GM19467 (cell line): ENCODE data around the gene DEAF1.
"Not testable (repeated sequence)": the region's sequence is repeated elsewhere in the genome, so short reads cannot be mapped to it uniquely, and the experiment has no call there.

ENCODE experiments used
- ATAC-seq: cut with Tn5 transposase; IDR thresholded peaks from one replicate; pipeline ENCODE4 v1.9.1; 2021; ENCODE audit warnings: mild to moderate bottlenecking, moderate library complexity; ENCODE audit not compliant: unreplicated experiment

The DEAF1 gene

GRCh38 chr11:702462-703461, 7.7 kb upstream of the DEAF1 start:
- ATAC-seq: no peak

DNA sequence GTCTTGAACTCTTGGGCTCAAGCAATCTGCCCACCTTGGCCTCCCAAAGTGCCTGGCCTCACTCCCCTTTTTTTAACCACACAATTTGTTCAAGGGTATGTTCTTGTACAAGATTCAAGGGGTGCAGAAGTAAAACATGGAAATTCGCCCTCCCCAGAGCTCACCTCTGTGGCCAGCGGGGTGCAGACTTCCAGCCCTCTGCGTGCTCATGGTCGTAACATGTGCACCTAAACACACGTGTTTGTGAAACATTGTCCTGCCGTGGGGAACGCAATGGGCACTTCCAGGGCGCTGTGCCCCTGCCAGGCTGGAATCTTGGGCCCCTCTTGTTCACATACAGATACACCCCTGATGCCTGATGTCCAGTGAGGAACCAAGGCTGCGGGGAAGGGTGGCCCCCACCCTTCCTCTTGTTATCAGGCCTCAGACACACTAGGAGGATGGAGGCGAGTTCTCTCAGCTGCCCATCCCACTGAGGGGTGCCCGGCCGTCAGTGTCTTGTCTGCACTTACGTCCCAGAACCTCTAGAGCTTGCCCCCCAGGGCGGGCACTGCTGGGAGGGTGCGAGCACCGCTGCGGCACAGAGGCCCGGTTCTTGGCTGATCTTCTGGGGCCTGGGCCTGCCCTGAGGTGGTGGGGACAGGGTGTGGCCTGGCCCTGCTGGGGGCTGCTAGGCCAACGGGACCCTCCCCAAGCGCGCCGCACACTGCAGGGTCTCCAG, 6.9 kb upstream of the DEAF1 start:
- no peak for ATAC-seq

GRCh38 chr11:699753-700152, 4.7 kb upstream of the DEAF1 start:
- ATAC-seq: no peak

DNA sequence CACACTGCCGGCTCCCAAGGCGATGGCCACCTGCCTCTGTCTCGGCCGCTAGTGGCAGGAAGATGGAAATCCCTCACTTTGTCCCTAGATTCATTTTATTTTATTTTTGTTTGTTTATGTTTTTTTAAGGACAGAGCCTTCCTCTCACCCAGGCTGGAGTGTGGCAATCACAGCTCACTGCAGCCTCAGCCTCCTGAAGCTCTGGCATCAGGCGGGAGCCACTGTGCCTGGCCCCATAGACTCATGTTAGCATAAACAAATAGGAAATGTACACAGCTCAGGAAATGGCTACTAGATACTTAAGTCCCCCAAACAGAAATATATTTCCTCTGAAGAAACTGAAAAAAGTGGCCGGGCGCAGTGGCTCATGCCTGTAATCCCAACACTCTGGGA, 4.1 kb upstream of the DEAF1 start:
- ATAC-seq: no peak

- no peak for ATAC-seq
Observed at GRCh38 chr11:698493-699115, 3.6 kb upstream of the DEAF1 start.

GRCh38 chr11:697811-698311, 2.8 kb upstream of the DEAF1 start:
- ATAC-seq: no peak

DNA sequence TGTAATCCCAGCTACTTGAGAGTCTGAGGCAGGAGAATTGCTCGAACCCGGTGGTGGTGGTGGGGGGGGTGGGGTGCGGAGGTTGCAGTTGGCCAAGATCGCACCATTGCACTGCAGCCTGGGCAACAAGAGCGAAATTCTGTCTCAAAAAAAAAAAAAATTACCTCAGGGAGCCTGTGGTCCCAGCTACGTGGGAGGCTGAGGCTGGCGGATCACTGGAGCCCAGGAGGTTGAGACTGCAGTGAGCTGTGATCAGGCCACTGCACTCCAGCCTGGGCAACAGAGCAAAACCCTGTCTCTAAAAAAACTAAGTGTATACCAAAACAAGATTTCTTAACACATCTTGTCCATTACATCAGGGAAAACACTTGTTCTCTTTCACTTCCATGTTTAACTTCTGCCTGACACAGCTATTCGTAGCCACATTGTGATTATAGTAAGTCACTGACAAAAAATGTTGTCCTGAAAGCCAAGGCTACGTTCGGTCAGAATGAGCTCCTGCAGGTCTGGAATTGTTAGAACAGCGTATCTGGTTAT, 2.0 kb upstream of the DEAF1 start:
- no peak for ATAC-seq

GRCh38 chr11:695538-696248, 671 bp upstream of the DEAF1 start, which contains the start of gene TMEM80:
Gene TMEM80 (plus strand): TSS chr11:695816. CDS start chr11:695828, 12 bp downstream.
- peak; percentile 62 for ATAC-seq

DNA sequence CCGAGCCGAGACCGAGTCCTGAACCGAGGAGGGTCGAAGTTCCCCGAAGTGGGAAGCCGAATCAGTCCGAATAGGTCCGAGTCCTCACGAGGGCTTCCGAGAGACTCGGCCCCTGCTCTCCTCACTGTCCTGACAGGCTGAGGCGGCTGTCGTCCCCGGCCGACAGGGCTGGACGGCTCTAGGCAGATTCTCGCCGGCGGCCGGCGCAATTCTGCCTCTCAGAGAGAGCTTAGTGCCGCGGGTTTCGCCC, 191 bp upstream of the DEAF1 start:
- ATAC-seq: no peak

GRCh38 chr11:693887-694562, 997 bp downstream of the DEAF1 start:
- ATAC-seq: no peak

- no peak for ATAC-seq
Observed at GRCh38 chr11:693415-693831, 1.6 kb downstream of the DEAF1 start.

DNA sequence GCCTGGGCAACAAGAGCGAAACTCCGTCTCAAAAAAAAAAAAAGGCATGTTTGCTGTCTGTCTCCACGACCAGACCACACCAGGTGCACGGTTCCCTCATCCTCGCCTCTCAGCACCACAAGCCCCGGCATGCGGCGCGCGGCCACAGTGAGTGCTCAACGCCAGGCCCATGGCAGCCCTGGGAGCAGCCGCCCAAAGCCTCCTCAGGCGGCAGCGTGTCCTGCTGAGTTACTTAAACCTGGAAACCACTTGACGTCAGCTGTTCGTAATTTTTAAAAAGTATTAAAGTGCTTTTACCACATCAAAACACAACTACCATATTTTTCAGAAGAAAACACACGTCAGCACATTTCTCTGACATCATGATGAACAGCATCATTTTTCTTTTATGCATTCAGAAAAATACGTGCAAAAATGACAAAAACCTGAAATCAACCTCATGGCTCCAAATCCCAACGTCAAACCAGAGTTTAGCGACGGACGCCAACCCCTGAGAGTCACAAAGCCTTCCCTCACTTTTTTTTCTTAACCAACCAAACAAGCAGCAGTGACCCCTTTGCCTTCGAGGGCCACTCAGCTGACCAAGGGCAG, 2.1 kb downstream of the DEAF1 start:
- ATAC-seq: no peak

DNA sequence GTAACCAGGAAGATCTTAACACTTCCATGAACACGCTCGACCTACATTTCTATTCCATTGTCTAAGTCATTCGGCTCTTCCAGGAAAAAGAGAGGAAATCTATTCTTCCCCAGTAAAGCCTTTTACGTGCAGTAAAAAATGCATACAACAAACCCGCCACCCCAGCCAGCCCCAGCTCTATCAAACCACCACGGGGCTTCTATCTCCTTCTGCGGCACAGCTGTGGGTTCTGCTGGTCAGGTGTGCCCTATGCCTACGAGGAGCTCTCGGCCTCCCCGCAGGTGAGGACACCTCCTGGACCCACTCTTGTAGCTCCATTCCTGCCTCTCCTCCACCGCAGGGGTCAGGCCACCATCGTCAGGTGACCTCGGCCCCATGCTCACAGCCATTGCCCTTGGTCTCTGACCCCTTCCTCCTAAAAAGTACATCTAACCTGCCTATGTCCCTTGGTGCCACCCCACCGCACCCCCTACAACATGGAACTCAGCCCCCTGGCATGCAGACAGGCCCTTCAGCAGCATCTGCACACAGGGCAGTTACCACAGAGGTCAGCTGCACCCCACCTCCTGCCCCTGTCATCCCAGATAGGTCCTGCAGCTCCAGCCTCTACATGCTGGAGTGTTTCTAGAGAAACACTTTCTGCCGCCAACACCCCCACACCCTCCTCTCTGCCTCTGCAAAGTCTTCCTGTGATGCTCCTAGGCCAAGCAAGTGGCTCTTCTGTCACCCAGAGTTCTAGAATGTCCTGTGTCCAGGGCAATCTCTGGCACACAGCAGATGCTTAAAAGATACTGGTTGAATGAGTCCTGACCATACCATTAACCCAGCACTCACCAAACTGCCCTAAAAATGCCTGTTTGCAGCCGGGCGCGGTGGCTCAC, 3.1 kb downstream of the DEAF1 start:
- ATAC-seq: no peak

GRCh38 chr11:690738-691633, 4.0 kb downstream of the DEAF1 start:
- ATAC-seq: no peak

GRCh38 chr11:690244-690643, 4.8 kb downstream of the DEAF1 start:
- not testable (repeated sequence) for ATAC-seq

GRCh38 chr11:689625-690024, 5.4 kb downstream of the DEAF1 start:
- ATAC-seq: no peak

- no peak for ATAC-seq
Observed at GRCh38 chr11:688681-689080, 6.3 kb downstream of the DEAF1 start.

DNA sequence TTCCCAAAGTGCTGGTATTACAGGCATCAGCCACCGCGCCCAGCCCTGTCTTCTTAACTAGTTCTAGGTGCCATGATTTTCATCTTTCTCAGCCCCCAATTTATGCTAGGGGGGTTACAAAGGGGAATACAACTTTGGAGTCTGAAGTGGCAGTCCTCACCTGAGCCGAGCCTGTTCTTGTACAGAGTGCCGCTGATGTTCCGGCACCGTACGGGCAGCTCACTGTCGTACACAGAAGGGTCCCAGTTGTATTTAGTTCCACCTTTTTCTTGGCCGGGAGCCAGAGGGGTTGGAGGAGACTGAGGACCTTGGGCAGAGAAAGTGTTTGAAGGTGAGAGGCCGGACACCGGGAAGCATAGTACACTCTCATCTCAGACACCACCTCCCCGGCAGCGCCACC, 7.3 kb downstream of the DEAF1 start:
- no peak for ATAC-seq
